HEK293 (cell line): ENCODE data around the gene B4GALNT4.

Source experiments
- CTCF ChIA-PET: fragments of 350-600 bp; formaldehyde crosslinking; extraction: SDS; loops from one replicate; lab custom pipeline; 2021; ENCODE audit warnings: antibody characterized with exemption; lab: Yijun Ruan, JAX
- POLR2A ChIA-PET: fragments of 300-600 bp; formaldehyde crosslinking; extraction: SDS; loops from one replicate; lab custom pipeline; 2020; ENCODE audit warnings: antibody characterized with exemption, inconsistent platforms; lab: Yijun Ruan, JAX
- H3K27ac ChIP-seq: fragments of 200-500 bp; sonication (Bioruptor generic); 2 replicates; pipeline ENCODE4 v1.5.1; 2014; ENCODE audit warnings: low read depth, low read length, control low read depth, inconsistent platforms; ENCODE audit errors: extremely low read depth
- H3K36me3 ChIP-seq, 2 experiments: fragments of 200-500 bp in 1 of 2; sonication (Bioruptor generic) in 1 of 2; 1 replicate in 1 of 2; 2 replicates in 1 of 2; pipeline ENCODE4 v1.5.1; 2014 to 2017; ENCODE audit warnings: inconsistent platforms in 2 of 2, low read length in 2 of 2; ENCODE audit not compliant: control insufficient read depth in 2 of 2, insufficient read depth in 1 of 2
- H3K4me1 ChIP-seq: fragments of 200-500 bp; sonication (Bioruptor generic); 2 replicates; pipeline ENCODE4 v1.5.1; 2014; ENCODE audit warnings: mild to moderate bottlenecking, low read length, inconsistent platforms; ENCODE audit not compliant: control insufficient read depth, insufficient read depth
- H3K4me3 ChIP-seq: 2 replicates; pipeline ENCODE4 v1.5.1; 2011; ENCODE audit warnings: low read depth, mild to moderate bottlenecking, control low read depth, low read length, moderate library complexity
- H3K9me3 ChIP-seq: fragments of 200-500 bp; sonication (Bioruptor generic); 2 replicates; pipeline ENCODE4 v1.5.1; 2014; ENCODE audit warnings: low read depth, low read length, inconsistent platforms; ENCODE audit not compliant: control insufficient read depth, insufficient read depth
- KLF1 ChIP-seq: fragments of 450-650 bp; formaldehyde crosslinking; IDR thresholded peaks from 2 replicates; pipeline ENCODE4 v1.5.1; 2016; ENCODE audit warnings: missing biosample characterization, missing genetic modification characterization
- KLF17 ChIP-seq: fragments of 450-650 bp; formaldehyde crosslinking; IDR thresholded peaks from 2 replicates; pipeline ENCODE4 v1.5.1; 2016; ENCODE audit warnings: missing biosample characterization, missing genetic modification characterization
- KLF7 ChIP-seq: fragments of 450-650 bp; formaldehyde crosslinking; IDR thresholded peaks from 2 replicates; pipeline ENCODE4 v1.5.1; 2016; ENCODE audit warnings: missing biosample characterization, missing genetic modification characterization, borderline replicate concordance
- KLF9 ChIP-seq: fragments of 450-650 bp; formaldehyde crosslinking; IDR thresholded peaks from 2 replicates; pipeline ENCODE4 v1.5.1; 2016; ENCODE audit warnings: missing biosample characterization, missing genetic modification characterization, low read depth
- OSR2 ChIP-seq: fragments of 450-650 bp; formaldehyde crosslinking; IDR thresholded peaks from 2 replicates; pipeline ENCODE4 v1.5.1; 2016; ENCODE audit warnings: missing biosample characterization, missing genetic modification characterization
- PRDM10 ChIP-seq: fragments of 450-650 bp; formaldehyde crosslinking; IDR thresholded peaks from 2 replicates; pipeline ENCODE4 v1.5.1; 2016; ENCODE audit warnings: missing biosample characterization, missing genetic modification characterization
- SP2 ChIP-seq: fragments of 450-650 bp; formaldehyde crosslinking; IDR thresholded peaks from 2 replicates; pipeline ENCODE4 v1.5.1; 2016; ENCODE audit warnings: missing biosample characterization, missing genetic modification characterization
- ZBTB26 ChIP-seq: fragments of 450-650 bp; formaldehyde crosslinking; optimal IDR thresholded peaks from 2 replicates; pipeline ENCODE3; 2016; ENCODE audit warnings: missing biosample characterization, mild to moderate bottlenecking, missing genetic modification characterization
- ZBTB48 ChIP-seq: fragments of 450-650 bp; formaldehyde crosslinking; IDR thresholded peaks from 2 replicates; pipeline ENCODE4 v1.5.1; 2016; ENCODE audit warnings: missing biosample characterization, missing genetic modification characterization
- ZFP37 ChIP-seq: fragments of 450-650 bp; formaldehyde crosslinking; IDR thresholded peaks from 2 replicates; pipeline ENCODE4 v1.5.1; 2016; ENCODE audit warnings: missing biosample characterization, missing genetic modification characterization
- ZNF133 ChIP-seq: fragments of 450-650 bp; formaldehyde crosslinking; IDR thresholded peaks from 2 replicates; pipeline ENCODE4 v1.5.1; 2016; ENCODE audit warnings: missing biosample characterization, missing genetic modification characterization
- ZNF18 ChIP-seq: fragments of 450-650 bp; formaldehyde crosslinking; IDR thresholded peaks from 2 replicates; pipeline ENCODE4 v1.5.1; 2016; ENCODE audit warnings: missing biosample characterization, missing genetic modification characterization
- ZNF23 ChIP-seq: fragments of 450-650 bp; formaldehyde crosslinking; IDR thresholded peaks from 2 replicates; pipeline ENCODE4 v1.5.1; 2016; ENCODE audit warnings: missing biosample characterization, missing genetic modification characterization, borderline replicate concordance
- ZNF280D ChIP-seq: fragments of 450-650 bp; formaldehyde crosslinking; IDR thresholded peaks from 2 replicates; pipeline ENCODE4 v1.5.1; 2016; ENCODE audit warnings: missing biosample characterization, missing genetic modification characterization
- ZNF311 ChIP-seq: fragments of 450-650 bp; formaldehyde crosslinking; IDR thresholded peaks from 2 replicates; pipeline ENCODE4 v1.5.1; 2017; ENCODE audit warnings: missing biosample characterization, missing genetic modification characterization, borderline replicate concordance
- ZNF366 ChIP-seq: fragments of 450-650 bp; formaldehyde crosslinking; conservative IDR thresholded peaks from 2 replicates; pipeline ENCODE4 v1.5.1; 2016; ENCODE audit warnings: missing biosample characterization, missing genetic modification characterization
- ZNF416 ChIP-seq: fragments of 450-650 bp; formaldehyde crosslinking; IDR thresholded peaks from 2 replicates; pipeline ENCODE4 v1.5.1; 2016; ENCODE audit warnings: missing biosample characterization, missing genetic modification characterization
- ZNF501 ChIP-seq: fragments of 450-650 bp; formaldehyde crosslinking; IDR thresholded peaks from 2 replicates; pipeline ENCODE4 v1.5.1; 2016; ENCODE audit warnings: missing biosample characterization, missing genetic modification characterization
- ZNF639 ChIP-seq: fragments of 450-650 bp; formaldehyde crosslinking; IDR thresholded peaks from 2 replicates; pipeline ENCODE4 v1.5.1; 2016; ENCODE audit warnings: missing biosample characterization, missing genetic modification characterization
- ZNF664 ChIP-seq: fragments of 450-650 bp; formaldehyde crosslinking; IDR thresholded peaks from 2 replicates; pipeline ENCODE4 v1.5.1; 2016; ENCODE audit warnings: missing biosample characterization, missing genetic modification characterization
- ZNF707 ChIP-seq: fragments of 450-650 bp; formaldehyde crosslinking; IDR thresholded peaks from 2 replicates; pipeline ENCODE4 v1.5.1; 2016; ENCODE audit warnings: missing biosample characterization, missing genetic modification characterization
- ZNF830 ChIP-seq: fragments of 450-650 bp; IDR thresholded peaks from 2 replicates; pipeline ENCODE4 v1.5.0; 2018; ENCODE audit warnings: missing biosample characterization, missing genetic modification characterization, low read depth, mild to moderate bottlenecking, moderate library complexity
- ZSCAN16 ChIP-seq: fragments of 450-650 bp; formaldehyde crosslinking; IDR thresholded peaks from 2 replicates; pipeline ENCODE4 v1.5.1; 2016; ENCODE audit warnings: missing biosample characterization, missing genetic modification characterization
- ZSCAN4 ChIP-seq: fragments of 450-650 bp; formaldehyde crosslinking; IDR thresholded peaks from 2 replicates; pipeline ENCODE4 v1.5.1; 2017; ENCODE audit warnings: missing biosample characterization, missing genetic modification characterization

B4GALNT4 gene

GRCh38 chr11:416757-417621, 47.7 kb downstream of the B4GALNT4 start:
- H3K4me1 ChIP-seq: no peaks in the 10 kb centered on the region
- H3K9me3 ChIP-seq: no peaks in the 10 kb centered on the region
- H3K4me3 ChIP-seq: peak overlapping the region; percentile 39
- CTCF ChIA-PET: no interaction called here
- H3K27ac ChIP-seq: no peak overlapping the region
- no peaks in the 10 kb centered on the region for H3K36me3 ChIP-seq
- POLR2A ChIA-PET: interaction anchor here (0.8 kb wide), 1 partner anchor 10 kb away, joined by 4 read pairs; no protein-coding TSS in a partner anchor
- TF ChIP-seq PRDM10: no peak
- TF ChIP-seq ZFP37: no peak
- no peak for TF ChIP-seq ZNF830
- TF ChIP-seq SP2 (tag by site-specific recombination): peak; percentile 44
- no peak for TF ChIP-seq ZSCAN4
- no peak for TF ChIP-seq ZNF501 (tag by site-specific recombination)
- no peak for TF ChIP-seq ZNF311 (tag by site-specific recombination)
- TF ChIP-seq ZNF639: no peak
- no peak for TF ChIP-seq ZNF18
- peak; percentile 57 for TF ChIP-seq ZBTB26 (tag by site-specific recombination)
- TF ChIP-seq ZNF707 (tag by site-specific recombination): no peak
- TF ChIP-seq ZNF416 (tag by site-specific recombination): no peak
- no peak for TF ChIP-seq ZNF280D (tag by site-specific recombination)
- no peak for TF ChIP-seq ZNF133 (tag by site-specific recombination)
- TF ChIP-seq ZNF366: no peak
- TF ChIP-seq ZBTB48 (tag by site-specific recombination): no peak
- TF ChIP-seq KLF1 (tag by site-specific recombination): peak; percentile 64
- TF ChIP-seq ZNF23 (tag by site-specific recombination): no peak
- no peak for TF ChIP-seq KLF17 (tag by site-specific recombination)
- TF ChIP-seq OSR2: no peak
- no peak for TF ChIP-seq KLF9
- TF ChIP-seq ZNF664 (tag by site-specific recombination): no peak
- no peak for TF ChIP-seq ZSCAN16 (tag by site-specific recombination)
- peak; percentile 30; the same call in 1 of the 2 replicates for TF ChIP-seq KLF7
